Measurements from ENCODE around the gene DCHS1. TPM values are rescaled to one million over a fixed set of nuclear protein-coding genes. Genes with fewer than 3 reads are reported as not detected.
A peak's percentile ranks its signal among the peaks of the same experiment; 100 is the strongest.

DCHS1 gene
- total RNA-seq, 6 experiments from 2014 or later, result 1.8 to 9.2 (median 4.1) TPM

DNA sequence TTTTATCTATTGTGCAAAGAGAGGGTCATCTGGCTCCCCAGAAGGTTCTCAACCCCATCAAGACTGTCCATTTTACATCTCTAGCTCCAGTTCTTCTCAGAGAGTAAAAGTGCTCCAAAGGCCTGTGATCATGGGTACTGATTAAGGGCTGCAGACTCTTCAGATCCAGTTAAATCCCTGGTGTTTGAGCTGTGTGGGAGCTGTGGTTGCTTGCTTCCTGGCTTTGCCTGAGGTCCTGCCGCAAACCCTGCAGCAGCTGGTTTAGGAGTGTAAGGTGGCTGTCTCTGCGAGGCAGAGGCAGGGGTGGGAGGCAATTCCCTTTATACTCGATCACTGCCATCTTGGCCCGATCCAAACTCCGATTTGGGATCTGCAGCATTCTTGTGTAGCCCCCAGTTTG, 26.3 kb upstream of the DCHS1 start:
- ATAC-seq (no peak), DNase-seq (no peak)
- TF ChIP-seq POLR2A (IDR thresholded peaks at IDR 0.05), result no peak
- TF ChIP-seq, protein P1, sequence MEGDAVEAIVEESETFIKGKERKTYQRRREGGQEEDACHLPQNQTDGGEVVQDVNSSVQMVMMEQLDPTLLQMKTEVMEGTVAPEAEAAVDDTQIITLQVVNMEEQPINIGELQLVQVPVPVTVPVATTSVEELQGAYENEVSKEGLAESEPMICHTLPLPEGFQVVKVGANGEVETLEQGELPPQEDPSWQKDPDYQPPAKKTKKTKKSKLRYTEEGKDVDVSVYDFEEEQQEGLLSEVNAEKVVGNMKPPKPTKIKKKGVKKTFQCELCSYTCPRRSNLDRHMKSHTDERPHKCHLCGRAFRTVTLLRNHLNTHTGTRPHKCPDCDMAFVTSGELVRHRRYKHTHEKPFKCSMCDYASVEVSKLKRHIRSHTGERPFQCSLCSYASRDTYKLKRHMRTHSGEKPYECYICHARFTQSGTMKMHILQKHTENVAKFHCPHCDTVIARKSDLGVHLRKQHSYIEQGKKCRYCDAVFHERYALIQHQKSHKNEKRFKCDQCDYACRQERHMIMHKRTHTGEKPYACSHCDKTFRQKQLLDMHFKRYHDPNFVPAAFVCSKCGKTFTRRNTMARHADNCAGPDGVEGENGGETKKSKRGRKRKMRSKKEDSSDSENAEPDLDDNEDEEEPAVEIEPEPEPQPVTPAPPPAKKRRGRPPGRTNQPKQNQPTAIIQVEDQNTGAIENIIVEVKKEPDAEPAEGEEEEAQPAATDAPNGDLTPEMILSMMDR (IDR thresholded peaks at IDR 0.05), result no peak
- WGBS (ENCODE audit: insufficient coverage, low coverage, low lambda C conversion rate, missing lambda C conversion rate), result 15% methylated on average over 3 of the region's 5 CpGs
- intact Hi-C loops (cut with DNase I), result loop anchor here (10.0 kb wide), 1 partner anchor 147 kb away; no protein-coding TSS in a partner anchor
- H3K27ac ChIP-seq, result peak overlapping the region in 1 of 3 donors; percentile 58
- H3K9me3 ChIP-seq, result no peaks in the 10 kb centered on the region
- H3K4me1 ChIP-seq, result peaks cover 0 to 15% (median 4%) of the 10 kb centered on the region in 4 donors
- peaks cover 0 to 17% (median 0%) of the 10 kb centered on the region in 4 donors for H3K36me3 ChIP-seq
- no peaks in the 10 kb centered on the region for H3K27me3 ChIP-seq
- H3K4me3 ChIP-seq, result peak overlapping the region; percentile 67 to 88 (median 73)

DNA sequence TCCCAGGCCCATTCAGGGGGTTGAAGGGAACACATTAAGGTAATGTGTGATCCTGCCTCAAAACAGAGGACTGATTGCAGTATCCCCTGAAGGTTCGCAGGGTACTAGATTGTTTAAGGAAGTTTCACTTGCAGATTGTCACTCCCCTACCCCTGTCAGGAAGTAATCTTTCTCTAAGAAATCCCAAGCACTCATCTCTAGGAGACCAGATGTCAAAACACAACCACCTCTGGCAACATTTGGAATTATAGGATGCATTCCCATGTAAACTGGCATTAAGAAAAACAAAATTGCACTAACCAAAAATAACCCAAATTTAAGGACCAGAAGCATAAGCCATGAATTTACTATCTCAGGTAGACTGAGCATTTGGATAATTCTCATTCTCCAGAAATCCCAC, 25.9 kb upstream of the DCHS1 start:
- intact Hi-C loops (cut with DNase I), result loop anchor here (10.0 kb wide), 1 partner anchor 147 kb away; no protein-coding TSS in a partner anchor
- 67% methylated on average over 1 of the region's 1 CpG for WGBS (ENCODE audit: insufficient coverage, low coverage, low lambda C conversion rate, missing lambda C conversion rate)
- Histone ChIP-seq H3K27me3 (no peaks in the 10 kb centered on the region), H3K27ac (no peak overlapping the region), H3K36me3 (peaks cover 0 to 17% (median 0%) of the 10 kb centered on the region in 4 donors), H3K9me3 (no peaks in the 10 kb centered on the region), H3K4me3 (no peak overlapping the region), H3K4me1 (peaks cover 0 to 15% (median 4%) of the 10 kb centered on the region in 4 donors)
- DNase-seq (no peak), ATAC-seq (no peak)
- TF ChIP-seq, protein P1 (IDR thresholded peaks at IDR 0.05), result no peak
- no peak for TF ChIP-seq POLR2A (IDR thresholded peaks at IDR 0.05)

DNA sequence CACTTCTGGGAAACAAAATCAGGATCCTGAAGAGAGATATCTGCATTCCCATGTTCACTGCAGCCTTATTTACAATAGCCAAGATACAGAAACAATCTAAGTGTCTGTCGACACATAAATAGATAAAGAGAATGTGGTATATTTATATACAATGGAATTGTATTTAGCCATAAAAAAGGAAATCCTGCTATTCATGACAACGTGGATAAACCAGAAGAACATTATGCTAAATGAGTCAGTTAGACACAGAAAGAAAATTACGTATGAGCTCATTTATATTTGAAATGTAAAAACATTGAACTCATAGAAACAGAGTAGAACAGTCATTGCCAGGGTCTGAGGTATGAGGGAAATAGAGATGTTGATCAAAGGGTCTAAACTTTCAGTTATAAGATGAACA, 21.4 kb upstream of the DCHS1 start:
- H3K27me3 ChIP-seq, result no peaks in the 10 kb centered on the region
- intact Hi-C loops (cut with DNase I), result no loop called here
- H3K4me3 ChIP-seq, result no peak overlapping the region
- no peak overlapping the region for H3K27ac ChIP-seq
- peaks cover 0 to 5% (median 2%) of the 10 kb centered on the region in 4 donors for H3K4me1 ChIP-seq
- 76% methylated on average over 3 of the region's 3 CpGs for WGBS (ENCODE audit: insufficient coverage, low coverage, low lambda C conversion rate, missing lambda C conversion rate)
- ATAC-seq (no peak), DNase-seq (no peak)
- H3K9me3 ChIP-seq, result no peaks in the 10 kb centered on the region
- H3K36me3 ChIP-seq, result peaks cover 0 to 17% (median 0%) of the 10 kb centered on the region in 4 donors
- TF ChIP-seq, protein P1 (IDR thresholded peaks at IDR 0.05), result no peak
- TF ChIP-seq POLR2A (IDR thresholded peaks at IDR 0.05), result no peak

DNA sequence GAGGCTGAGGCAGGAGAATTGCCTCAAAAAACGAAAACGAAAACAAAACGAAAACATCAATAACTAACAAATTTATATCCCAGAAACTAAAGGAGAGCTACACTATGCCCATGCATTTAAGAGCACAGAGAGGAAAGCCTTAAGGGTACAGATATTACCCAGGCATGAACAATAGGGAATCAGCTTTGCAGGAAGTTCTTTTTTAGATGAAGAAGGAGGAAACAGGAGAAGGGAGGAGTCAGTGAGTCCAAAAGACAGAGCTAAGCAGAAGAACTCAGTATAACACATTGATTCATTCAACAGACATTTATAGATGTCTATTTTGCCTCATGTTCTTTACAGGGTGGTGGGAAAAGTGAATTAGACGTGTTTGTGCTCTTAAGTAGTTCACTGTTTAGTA, 19.3 kb upstream of the DCHS1 start:
- no peak overlapping the region for H3K27ac ChIP-seq
- H3K27me3 ChIP-seq, result no peaks in the 10 kb centered on the region
- H3K4me3 ChIP-seq, result no peak overlapping the region
- TF ChIP-seq POLR2A (IDR thresholded peaks at IDR 0.05), result no peak
- TF ChIP-seq, protein P1 (IDR thresholded peaks at IDR 0.05), result no peak
- 64% methylated on average over 4 of the region's 4 CpGs for WGBS (ENCODE audit: insufficient coverage, low coverage, low lambda C conversion rate, missing lambda C conversion rate)
- intact Hi-C loops (cut with DNase I), result no loop called here
- H3K9me3 ChIP-seq, result no peaks in the 10 kb centered on the region
- H3K36me3 ChIP-seq, result no peaks in the 10 kb centered on the region
- H3K4me1 ChIP-seq, result no peaks in the 10 kb centered on the region
- DNase-seq (no peak), ATAC-seq (peak; percentile 39 to 69 (median 59))

DNA sequence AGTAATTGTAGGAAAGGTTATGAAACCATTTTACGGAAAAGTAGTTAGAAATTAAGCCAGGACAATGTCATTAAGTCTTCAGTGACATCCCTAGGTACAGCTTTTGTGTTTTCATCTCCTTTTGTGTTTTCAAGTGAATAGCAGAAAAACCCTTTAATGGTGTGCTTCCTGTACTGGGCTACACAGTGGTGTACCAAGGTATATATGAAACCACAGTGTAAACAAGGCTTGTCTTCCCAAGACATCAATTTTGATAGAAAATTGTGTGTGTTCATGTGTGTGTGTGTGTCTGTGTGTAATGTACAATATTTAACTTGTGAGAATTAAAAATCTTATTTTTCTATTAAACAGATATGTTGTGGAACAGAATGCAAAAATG, 18.6 kb upstream of the DCHS1 start:
- no peak for ATAC-seq
- Histone ChIP-seq H3K27me3 (no peaks in the 10 kb centered on the region), H3K27ac (no peak overlapping the region), H3K9me3 (no peaks in the 10 kb centered on the region), H3K36me3 (no peaks in the 10 kb centered on the region), H3K4me1 (no peaks in the 10 kb centered on the region), H3K4me3 (no peak overlapping the region)
- no peak for DNase-seq
- TF ChIP-seq, protein P1 (IDR thresholded peaks at IDR 0.05), result no peak
- TF ChIP-seq POLR2A (IDR thresholded peaks at IDR 0.05), result no peak
- intact Hi-C loops (cut with DNase I), result no loop called here
- 83% methylated on average over 1 of the region's 1 CpG for WGBS (ENCODE audit: insufficient coverage, low coverage, low lambda C conversion rate, missing lambda C conversion rate)
